ENCODE results near the gene ZCCHC2.

The ZCCHC2 gene

DNA sequence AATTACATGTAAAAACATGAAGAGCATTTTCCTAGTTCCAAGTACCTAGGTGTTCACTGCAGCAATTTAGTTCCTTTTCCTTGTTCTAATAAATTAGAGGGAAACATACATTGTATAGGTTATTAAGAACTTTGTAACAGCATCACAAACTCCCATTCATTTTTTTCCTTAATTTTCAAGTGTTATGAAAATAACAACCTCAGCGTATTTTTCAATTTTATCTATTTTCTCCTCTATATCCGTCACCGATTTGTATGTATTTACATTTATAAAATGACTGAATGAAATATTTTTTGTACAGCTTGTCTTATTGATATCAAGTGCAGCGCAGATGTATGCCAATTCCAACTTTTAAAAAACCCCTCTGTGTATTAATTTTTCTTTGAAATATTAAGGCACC is 44.0 kb downstream of the ZCCHC2 start:
- TF ChIP-seq, protein P1, sequence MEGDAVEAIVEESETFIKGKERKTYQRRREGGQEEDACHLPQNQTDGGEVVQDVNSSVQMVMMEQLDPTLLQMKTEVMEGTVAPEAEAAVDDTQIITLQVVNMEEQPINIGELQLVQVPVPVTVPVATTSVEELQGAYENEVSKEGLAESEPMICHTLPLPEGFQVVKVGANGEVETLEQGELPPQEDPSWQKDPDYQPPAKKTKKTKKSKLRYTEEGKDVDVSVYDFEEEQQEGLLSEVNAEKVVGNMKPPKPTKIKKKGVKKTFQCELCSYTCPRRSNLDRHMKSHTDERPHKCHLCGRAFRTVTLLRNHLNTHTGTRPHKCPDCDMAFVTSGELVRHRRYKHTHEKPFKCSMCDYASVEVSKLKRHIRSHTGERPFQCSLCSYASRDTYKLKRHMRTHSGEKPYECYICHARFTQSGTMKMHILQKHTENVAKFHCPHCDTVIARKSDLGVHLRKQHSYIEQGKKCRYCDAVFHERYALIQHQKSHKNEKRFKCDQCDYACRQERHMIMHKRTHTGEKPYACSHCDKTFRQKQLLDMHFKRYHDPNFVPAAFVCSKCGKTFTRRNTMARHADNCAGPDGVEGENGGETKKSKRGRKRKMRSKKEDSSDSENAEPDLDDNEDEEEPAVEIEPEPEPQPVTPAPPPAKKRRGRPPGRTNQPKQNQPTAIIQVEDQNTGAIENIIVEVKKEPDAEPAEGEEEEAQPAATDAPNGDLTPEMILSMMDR (conservative IDR thresholded peaks at IDR 0.05; ENCODE audit: control insufficient read depth, insufficient read depth, low read depth, low read length), result no peak
- no peak overlapping the region for H3K4me3 ChIP-seq (ENCODE audit: control insufficient read depth, low read depth, low read length)
- DNase-seq (ENCODE audit: low read depth), result no peak

DNA sequence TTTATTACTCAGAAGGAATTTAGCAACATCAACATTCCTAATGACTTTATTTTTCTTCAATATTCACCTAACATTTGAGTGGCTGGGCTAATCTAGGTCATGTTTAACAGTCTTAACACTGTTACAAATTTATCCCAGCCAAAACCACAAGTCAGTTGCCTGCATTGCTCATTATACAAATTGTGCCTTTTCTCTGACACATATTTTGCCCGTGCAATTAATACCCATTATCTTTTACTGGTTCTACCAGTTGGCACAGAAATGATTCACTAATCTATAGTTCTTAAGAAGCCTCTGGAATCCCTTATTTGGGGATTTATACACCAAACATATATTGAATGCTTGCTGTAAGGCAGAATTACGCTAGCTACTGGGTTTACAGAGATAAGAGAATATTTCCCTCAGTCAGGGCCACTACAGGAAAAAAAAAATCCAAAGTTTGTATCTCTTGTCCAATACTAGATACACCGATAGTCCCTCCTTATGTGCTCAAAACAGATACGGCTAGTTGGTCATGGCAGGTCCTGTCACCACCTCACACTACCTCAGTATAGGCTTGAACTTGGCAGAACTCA is 46.3 kb downstream of the ZCCHC2 start:
- no peak for DNase-seq (ENCODE audit: low read depth)
- TF ChIP-seq, protein P1 (conservative IDR thresholded peaks at IDR 0.05; ENCODE audit: control insufficient read depth, insufficient read depth, low read depth, low read length), result no peak
- no peak overlapping the region for H3K4me3 ChIP-seq (ENCODE audit: control insufficient read depth, low read depth, low read length)

DNA sequence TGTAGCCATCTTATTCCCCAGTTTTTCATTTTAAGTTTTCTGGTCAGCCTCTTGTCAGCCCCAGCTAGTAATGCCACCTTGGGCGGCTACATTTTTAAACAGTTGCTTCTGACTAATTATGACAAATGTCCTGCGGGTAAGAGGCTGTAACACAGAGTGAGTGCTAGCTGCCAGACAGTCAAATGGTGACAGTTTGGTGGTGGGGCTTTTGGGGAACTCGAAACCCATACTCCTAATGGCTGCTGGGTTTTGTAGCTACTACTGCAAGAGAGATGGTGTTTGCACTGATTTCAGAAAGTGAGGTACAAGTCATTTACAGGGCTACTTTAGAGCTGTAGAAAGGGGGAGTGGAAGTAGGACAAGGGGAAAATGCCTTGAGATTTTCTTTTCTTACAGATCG is 48.2 kb downstream of the ZCCHC2 start:
- no peak overlapping the region for H3K4me3 ChIP-seq (ENCODE audit: control insufficient read depth, low read depth, low read length)
- no peak for DNase-seq (ENCODE audit: low read depth)
- TF ChIP-seq, protein P1 (conservative IDR thresholded peaks at IDR 0.05; ENCODE audit: control insufficient read depth, insufficient read depth, low read depth, low read length), result no peak

DNA sequence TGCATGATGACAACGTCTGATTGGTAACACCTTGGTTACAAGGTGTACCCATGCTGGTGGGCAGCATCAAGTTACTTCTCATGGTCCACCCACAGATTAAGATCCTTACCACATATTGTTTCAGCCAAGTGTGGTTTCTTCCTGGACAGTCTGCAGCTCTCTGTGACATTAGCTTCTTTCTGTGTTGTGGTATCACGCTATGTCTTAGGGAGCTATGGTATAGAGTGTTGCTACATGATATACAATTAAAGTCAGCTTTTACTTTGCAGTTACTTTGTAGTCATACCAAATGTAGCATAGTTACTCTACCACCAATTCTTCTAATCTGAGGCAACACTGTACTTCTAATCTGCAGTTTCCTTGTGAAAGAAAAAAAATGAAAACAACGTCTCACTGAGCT is 48.8 kb downstream of the ZCCHC2 start:
- DNase-seq (ENCODE audit: low read depth), result no peak
- H3K4me3 ChIP-seq (ENCODE audit: control insufficient read depth, low read depth, low read length), result no peak overlapping the region
- TF ChIP-seq, protein P1 (conservative IDR thresholded peaks at IDR 0.05; ENCODE audit: control insufficient read depth, insufficient read depth, low read depth, low read length), result no peak

DNA sequence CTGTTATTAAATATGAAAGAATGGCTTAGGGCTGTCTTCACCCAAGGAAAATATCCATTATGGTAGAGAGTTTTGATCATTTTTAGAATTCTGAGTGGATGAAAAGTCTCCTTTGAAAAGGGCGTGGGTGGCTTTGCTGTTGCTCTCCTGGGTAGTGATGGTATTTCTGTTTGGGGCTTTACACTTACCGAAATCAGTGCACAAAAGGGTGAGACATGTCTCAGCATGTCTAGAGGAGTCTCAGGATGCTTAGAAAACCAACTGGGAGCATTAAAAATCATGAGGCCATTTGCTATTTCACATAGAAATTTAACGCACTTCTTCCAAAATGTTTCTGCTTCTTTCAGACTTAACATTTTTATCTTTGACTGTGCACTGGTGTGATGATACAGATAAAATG is 49.6 kb downstream of the ZCCHC2 start:
- H3K4me3 ChIP-seq (ENCODE audit: control insufficient read depth, low read depth, low read length), result no peak overlapping the region
- DNase-seq (ENCODE audit: low read depth), result no peak
- TF ChIP-seq, protein P1 (conservative IDR thresholded peaks at IDR 0.05; ENCODE audit: control insufficient read depth, insufficient read depth, low read depth, low read length), result no peak

DNA sequence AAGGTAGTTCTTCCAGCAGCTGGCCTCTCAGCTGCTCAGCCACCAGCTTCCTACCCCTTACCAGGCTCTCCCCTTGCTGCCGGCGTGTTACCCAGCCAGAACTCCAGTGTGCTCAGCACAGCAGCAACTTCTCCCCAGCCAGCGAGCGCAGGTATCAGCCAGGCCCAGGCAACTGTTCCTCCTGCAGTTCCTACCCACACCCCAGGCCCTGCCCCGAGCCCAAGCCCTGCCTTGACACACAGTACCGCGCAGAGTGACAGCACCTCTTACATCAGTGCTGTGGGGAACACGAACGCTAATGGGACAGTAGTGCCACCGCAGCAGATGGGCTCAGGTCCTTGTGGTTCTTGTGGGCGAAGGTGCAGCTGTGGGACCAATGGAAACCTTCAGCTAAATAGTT is 52.0 kb downstream of the ZCCHC2 start:
- DNase-seq (ENCODE audit: low read depth), result no peak
- no peak overlapping the region for H3K4me3 ChIP-seq (ENCODE audit: control insufficient read depth, low read depth, low read length)
- TF ChIP-seq, protein P1 (conservative IDR thresholded peaks at IDR 0.05; ENCODE audit: control insufficient read depth, insufficient read depth, low read depth, low read length), result no peak

DNA sequence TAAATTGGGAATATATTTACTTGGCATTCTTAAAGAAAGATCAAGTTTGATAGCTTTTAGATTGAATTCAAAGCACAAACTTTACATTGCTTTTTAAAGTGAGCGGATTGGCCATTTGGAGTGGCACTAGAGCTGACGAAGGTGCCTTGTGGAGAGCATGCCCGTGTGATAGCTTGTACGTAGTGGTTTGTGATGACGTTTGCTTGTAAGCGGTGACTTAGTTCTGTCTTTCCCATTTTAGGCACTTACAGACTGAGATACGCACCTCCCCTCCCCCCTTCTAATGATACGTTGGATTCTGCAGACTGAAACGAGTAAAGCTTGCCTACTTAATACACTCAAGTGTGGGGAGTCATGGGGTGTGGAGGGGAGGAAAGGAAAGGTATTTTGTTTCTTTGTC is 53.4 kb downstream of the ZCCHC2 start:
- no peak for DNase-seq (ENCODE audit: low read depth)
- TF ChIP-seq, protein P1 (conservative IDR thresholded peaks at IDR 0.05; ENCODE audit: control insufficient read depth, insufficient read depth, low read depth, low read length), result no peak
- H3K4me3 ChIP-seq (ENCODE audit: control insufficient read depth, low read depth, low read length), result no peak overlapping the region
